ENCODE results near the gene GALNT16.
"Not testable (repeated sequence)": the region's sequence is repeated elsewhere in the genome, so short reads cannot be mapped to it uniquely, and the experiment has no call there.

Gene GALNT16

GRCh38 chr14:69387311-69387710 is 127.4 kb downstream of the GALNT16 start:
- Mint-ChIP-seq H3K4me3 (no peak overlapping the region), H3K9me3 (ENCODE audit: low read depth) (no peaks in the 10 kb centered on the region), H3K27ac (no peak overlapping the region), H3K27me3 (no peaks in the 10 kb centered on the region), H3K4me1 (ENCODE audit: low read depth) (peaks cover 59% of the 10 kb centered on the region), H3K36me3 (peaks cover 16% of the 10 kb centered on the region)

GRCh38 chr14:69391400-69391799 is 131.4 kb downstream of the GALNT16 start:
- peak overlapping the region; percentile 64 for H3K4me3 Mint-ChIP-seq
- peaks cover 75% of the 10 kb centered on the region for H3K4me1 Mint-ChIP-seq (ENCODE audit: low read depth)
- not testable (repeated sequence) for H3K9me3 Mint-ChIP-seq (ENCODE audit: low read depth); H3K27me3 Mint-ChIP-seq; H3K27ac Mint-ChIP-seq
- peaks cover 12% of the 10 kb centered on the region for H3K36me3 Mint-ChIP-seq

GRCh38 chr14:69392481-69392880 is 132.5 kb downstream of the GALNT16 start:
- H3K9me3 Mint-ChIP-seq (ENCODE audit: low read depth) = no peaks in the 10 kb centered on the region
- peaks cover 11% of the 10 kb centered on the region for H3K36me3 Mint-ChIP-seq
- H3K4me1 Mint-ChIP-seq (ENCODE audit: low read depth) = peaks cover 76% of the 10 kb centered on the region
- peak overlapping the region; percentile 22 for H3K4me3 Mint-ChIP-seq
- H3K27ac Mint-ChIP-seq = peak overlapping the region; percentile 34
- H3K27me3 Mint-ChIP-seq = no peaks in the 10 kb centered on the region

GRCh38 chr14:69395929-69396328 is 136.0 kb downstream of the GALNT16 start:
- H3K4me1 Mint-ChIP-seq (ENCODE audit: low read depth) = peaks cover 72% of the 10 kb centered on the region
- H3K4me3 Mint-ChIP-seq = peak overlapping the region; percentile 98
- H3K27ac Mint-ChIP-seq = peak overlapping the region; percentile 3
- H3K9me3 Mint-ChIP-seq (ENCODE audit: low read depth) = no peaks in the 10 kb centered on the region
- no peaks in the 10 kb centered on the region for H3K27me3 Mint-ChIP-seq
- H3K36me3 Mint-ChIP-seq = peaks cover 7% of the 10 kb centered on the region

GRCh38 chr14:69398053-69398817 is 138.3 kb downstream of the GALNT16 start, which contains the start of the genes ERH and SLC39A9:
Gene ERH, minus strand, starts transcription at chr14:69398299. Its CDS starts 66 bp downstream, at chr14:69398233.
Gene SLC39A9, plus strand, starts transcription at chr14:69398692. Its CDS starts 678 bp downstream, at chr14:69399370.
- Mint-ChIP-seq H3K27ac (peak within 1 kb of the TSS; percentile 100), H3K4me1 (ENCODE audit: low read depth) (peaks cover 69% of the 10 kb centered on the region), H3K9me3 (ENCODE audit: low read depth) (no peaks in the 10 kb centered on the region), H3K36me3 (peaks cover 5% of the 10 kb centered on the region), H3K4me3 (peak within 1 kb of the TSS; percentile 98), H3K27me3 (no peaks in the 10 kb centered on the region)

- H3K4me1 Mint-ChIP-seq (ENCODE audit: low read depth) = peaks cover 65% of the 10 kb centered on the region
Measured at GRCh38 chr14:69398818-69399210, 138.9 kb downstream of the GALNT16 start.

GRCh38 chr14:69399750-69400149 is 139.8 kb downstream of the GALNT16 start:
- Mint-ChIP-seq H3K36me3 (peaks cover 9% of the 10 kb centered on the region), H3K4me1 (ENCODE audit: low read depth) (peaks cover 67% of the 10 kb centered on the region), H3K27me3 (no peaks in the 10 kb centered on the region), H3K27ac (no peak overlapping the region), H3K4me3 (peak overlapping the region; percentile 98), H3K9me3 (ENCODE audit: low read depth) (no peaks in the 10 kb centered on the region)

More at GRCh38 chr14:69398818-69399210, 138.9 kb downstream of the GALNT16 start:
- Mint-ChIP-seq H3K4me3 (peak overlapping the region; percentile 98), H3K27ac (peak overlapping the region; percentile 100), H3K27me3 (no peaks in the 10 kb centered on the region), H3K9me3 (ENCODE audit: low read depth) (no peaks in the 10 kb centered on the region), H3K36me3 (peaks cover 5% of the 10 kb centered on the region)

- H3K27me3 Mint-ChIP-seq = no peaks in the 10 kb centered on the region
- H3K36me3 Mint-ChIP-seq = peaks cover 10% of the 10 kb centered on the region
- peaks cover 67% of the 10 kb centered on the region for H3K4me1 Mint-ChIP-seq (ENCODE audit: low read depth)
- no peak overlapping the region for H3K27ac Mint-ChIP-seq
- no peaks in the 10 kb centered on the region for H3K9me3 Mint-ChIP-seq (ENCODE audit: low read depth)
- H3K4me3 Mint-ChIP-seq = peak overlapping the region; percentile 98
Measured at GRCh38 chr14:69400154-69400553, 140.2 kb downstream of the GALNT16 start.

GRCh38 chr14:69401841-69402240 is 141.9 kb downstream of the GALNT16 start:
- H3K4me1 Mint-ChIP-seq (ENCODE audit: low read depth) = peaks cover 55% of the 10 kb centered on the region
- no peak overlapping the region for H3K4me3 Mint-ChIP-seq
- no peaks in the 10 kb centered on the region for H3K9me3 Mint-ChIP-seq (ENCODE audit: low read depth)
- H3K27me3 Mint-ChIP-seq = no peaks in the 10 kb centered on the region
- no peak overlapping the region for H3K27ac Mint-ChIP-seq
- peaks cover 7% of the 10 kb centered on the region for H3K36me3 Mint-ChIP-seq

- peaks cover 7% of the 10 kb centered on the region for H3K36me3 Mint-ChIP-seq
- H3K27ac Mint-ChIP-seq = peak overlapping the region; percentile 46
- no peaks in the 10 kb centered on the region for H3K9me3 Mint-ChIP-seq (ENCODE audit: low read depth)
- no peak overlapping the region for H3K4me3 Mint-ChIP-seq
- peaks cover 55% of the 10 kb centered on the region for H3K4me1 Mint-ChIP-seq (ENCODE audit: low read depth)
- no peaks in the 10 kb centered on the region for H3K27me3 Mint-ChIP-seq
Measured at GRCh38 chr14:69404478-69404877, 144.5 kb downstream of the GALNT16 start.

GRCh38 chr14:69404883-69405282 is 144.9 kb downstream of the GALNT16 start:
- Mint-ChIP-seq H3K4me1 (ENCODE audit: low read depth) (peaks cover 51% of the 10 kb centered on the region), H3K9me3 (ENCODE audit: low read depth) (no peaks in the 10 kb centered on the region), H3K36me3 (peaks cover 7% of the 10 kb centered on the region), H3K27me3 (no peaks in the 10 kb centered on the region), H3K27ac (peak overlapping the region; percentile 46), H3K4me3 (no peak overlapping the region)

- H3K4me3 Mint-ChIP-seq = no peak overlapping the region
- H3K9me3 Mint-ChIP-seq (ENCODE audit: low read depth) = no peaks in the 10 kb centered on the region
- no peak overlapping the region for H3K27ac Mint-ChIP-seq
- H3K27me3 Mint-ChIP-seq = no peaks in the 10 kb centered on the region
- peaks cover 7% of the 10 kb centered on the region for H3K36me3 Mint-ChIP-seq
- peaks cover 45% of the 10 kb centered on the region for H3K4me1 Mint-ChIP-seq (ENCODE audit: low read depth)
Measured at GRCh38 chr14:69405762-69406161, 145.8 kb downstream of the GALNT16 start.

Data from activated naive CD8-positive, alpha-beta T cell (primary cell).